CD4-positive, alpha-beta T cell treated with Interleukin-17A for 1 hour (primary cell): ENCODE results near the gene STK16.
"Not testable (repeated sequence)": the region's sequence is repeated elsewhere in the genome, so short reads cannot be mapped to it uniquely, and the experiment has no call there.

Source experiments
- DNase-seq: peaks from one replicate; pipeline ENCODE4 v3.0.0-alpha.2; 2020

The STK16 gene

GRCh38 chr2:219245148-219245898 is at the start of gene STK16, which contains the start of gene GLB1L:
Gene STK16, plus strand, starts transcription at chr2:219245479. Its CDS starts 521 bp downstream, at chr2:219246000.
Gene GLB1L, minus strand, starts transcription at chr2:219245444. Its CDS starts 1,871 bp downstream, at chr2:219243573.
- peak; percentile 89 for DNase-seq

GRCh38 chr2:219197388-219197787 is 47.9 kb upstream of the STK16 start:
- no peak for DNase-seq

GRCh38 chr2:219198974-219199373 is 46.3 kb upstream of the STK16 start:
- no peak for DNase-seq

GRCh38 chr2:219199470-219200211 is 45.6 kb upstream of the STK16 start:
- DNase-seq, result no peak

GRCh38 chr2:219200502-219201326 is 44.6 kb upstream of the STK16 start:
- peak; percentile 63 for DNase-seq

GRCh38 chr2:219201331-219201730 is 43.9 kb upstream of the STK16 start:
- DNase-seq, result not testable (repeated sequence)

- DNase-seq, result no peak
These were observed 40.7 kb upstream of the STK16 start for GRCh38 chr2:219204425-219205164.

- DNase-seq, result no peak
These were observed 40.1 kb upstream of the STK16 start for GRCh38 chr2:219205165-219205538.

GRCh38 chr2:219205981-219206327 is 39.3 kb upstream of the STK16 start:
- no peak for DNase-seq

GRCh38 chr2:219206328-219207133 is 38.7 kb upstream of the STK16 start, which contains the start of gene ZFAND2B:
Gene ZFAND2B, plus strand, starts transcription at chr2:219206782. Its CDS starts 206 bp downstream, at chr2:219206988.
- peak; percentile 94 for DNase-seq

- no peak for DNase-seq
These were observed 38.0 kb upstream of the STK16 start for GRCh38 chr2:219207134-219207883.

GRCh38 chr2:219207884-219208740 is 37.2 kb upstream of the STK16 start:
- no peak for DNase-seq

- DNase-seq, result no peak
These were observed 35.8 kb upstream of the STK16 start for GRCh38 chr2:219209236-219210195.

GRCh38 chr2:219210196-219210885 is 34.9 kb upstream of the STK16 start:
- DNase-seq, result no peak

GRCh38 chr2:219210886-219211362 is 34.4 kb upstream of the STK16 start:
- DNase-seq, result no peak

GRCh38 chr2:219213026-219213415 is 32.3 kb upstream of the STK16 start:
- DNase-seq, result no peak

- no peak for DNase-seq
These were observed 31.7 kb upstream of the STK16 start for GRCh38 chr2:219213486-219214071.
